Purkinje cell (primary cell): ENCODE data around the gene ZNF454. TPM values are rescaled to one million over a fixed set of nuclear protein-coding genes. Genes with fewer than 3 reads are reported as not detected.

Experiments
- polyA plus RNA-seq: library from polyadenylated mRNA; unstranded; fragments of >200 nt; fragmentation: Nextera tagmentation; gene quantifications from 2 replicates; pipeline ENCODE4 v1.2.1, GENCODE V29; 2014

The ZNF454 gene
- 0.13 and 1.6 TPM in 2 replicates for polyA plus RNA-seq

GRCh38 chr5:178940569-178941360 is at the start of gene ZNF454:
TSS of gene ZNF454 (plus strand) at chr5:178941198. CDS start at chr5:178942792, 1,594 bp downstream.

DNA sequence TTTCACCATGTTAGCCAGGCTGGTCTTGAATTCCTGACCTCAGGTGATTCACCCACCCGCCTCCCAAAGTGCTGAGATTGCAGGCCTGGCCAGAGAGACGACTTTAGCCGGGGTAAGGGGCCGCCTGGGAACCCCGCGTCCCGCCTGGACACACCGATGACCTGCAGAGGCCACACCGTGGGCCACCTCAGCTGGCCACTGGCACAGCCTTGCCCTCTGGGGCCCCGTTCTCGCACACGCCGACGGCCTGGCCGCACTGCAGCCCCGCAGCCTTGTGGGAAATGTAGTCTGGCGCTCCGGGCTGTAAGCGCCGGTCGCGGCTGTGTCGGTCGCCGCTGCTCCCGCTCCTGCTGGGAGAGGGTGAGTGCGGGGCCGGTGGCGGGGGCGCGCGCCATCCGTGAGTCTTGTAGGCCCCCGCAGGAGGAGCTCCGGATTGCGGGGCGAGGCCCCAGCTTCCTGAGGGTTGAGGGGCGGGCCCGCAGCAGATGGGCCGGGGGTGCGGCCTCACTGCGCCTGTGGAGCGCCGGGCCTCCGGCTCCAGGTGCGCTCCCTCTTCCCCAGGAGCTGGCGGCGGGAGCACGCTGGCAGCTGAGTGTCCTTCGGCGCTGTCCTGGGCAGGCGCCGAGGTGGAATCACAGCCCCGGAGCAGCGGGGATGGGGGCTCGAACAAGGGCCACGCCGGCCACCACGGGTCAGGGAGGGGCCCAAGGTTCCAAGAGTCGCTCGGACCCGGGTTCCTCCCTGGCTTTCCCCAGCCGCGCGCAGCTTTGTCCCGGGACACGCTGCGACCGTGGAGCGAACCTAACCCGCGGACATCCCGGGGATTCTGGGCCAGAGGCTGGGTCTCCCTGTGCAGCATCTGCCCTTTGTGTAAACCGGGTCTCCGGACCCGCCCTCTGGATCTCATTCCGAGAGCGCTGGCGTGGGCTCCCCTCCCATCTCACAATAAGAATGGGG is 45.1 kb upstream of the ZNF454 start, which contains the start of gene ZFP2:
Gene ZFP2, plus strand, starts transcription at position 299 of the 957 bp plus-strand sequence. CDS start 35,401 bp downstream, outside the sequence.

GRCh38 chr5:178994580-178995340 is 53.8 kb downstream of the ZNF454 start, which contains the start of gene GRM6:
TSS of gene GRM6 (minus strand) at chr5:178995320. CDS start at chr5:178994944, 376 bp downstream.

Other genes starting within 250 kb of the ZNF454 start
- 7.0 and 8.1 TPM in 2 replicates for gene ZNF354A, start 210.5 kb upstream of the ZNF454 start, polyA plus RNA-seq
- gene ZNF354B, start 81.2 kb upstream of the ZNF454 start, polyA plus RNA-seq, result 2.0 and 2.3 TPM in 2 replicates
- 0.71 and 4.6 TPM in 2 replicates for gene ZFP2, start 45.3 kb upstream of the ZNF454 start, polyA plus RNA-seq
- 0.05 TPM in 1 of 2 replicates, not detected in the other for gene GRM6, start 54.1 kb downstream of the ZNF454 start, polyA plus RNA-seq
- 2.5 and 2.8 TPM in 2 replicates for gene ZNF879, start 82.6 kb downstream of the ZNF454 start, polyA plus RNA-seq
- gene ZNF354C, start 119.2 kb downstream of the ZNF454 start, polyA plus RNA-seq, result 1.8 and 2.7 TPM in 2 replicates